Small intestine (tissue), 16 donors: ENCODE measurements around the gene LMF1. TPM values are rescaled to one million over a fixed set of nuclear protein-coding genes. Genes with fewer than 3 reads are reported as not detected.

ENCODE experiments used
- DNase-seq, 2 donors: peaks; one replicate each; pipeline versions ENCODE4 v3.0.0 to v3.0.0-alpha.2; 2013
- FAIRE-seq: peaks from 2 replicates; lab custom pipeline; 2012; peaks lifted over from hg19 to GRCh38; lab: Jason Lieb, UNC
- H3K27ac ChIP-seq, 3 donors: one replicate each; pipeline ENCODE4 v1.5.1; 2013; ENCODE audit warnings: low read length in 2 of 3, mild to moderate bottlenecking in 2 of 3, control low read depth in 1 of 3, inconsistent platforms in 1 of 3, low read depth in 1 of 3, moderate library complexity in 1 of 3
- H3K27me3 ChIP-seq, 3 donors: one replicate each; pipeline ENCODE4 v1.6.1; 2013; ENCODE audit warnings: low read length in 3 of 3, inconsistent platforms in 1 of 3; ENCODE audit not compliant: control insufficient read depth in 3 of 3, insufficient read depth in 3 of 3
- H3K36me3 ChIP-seq, 3 donors: one replicate each; pipeline ENCODE4 v1.6.1; 2013; ENCODE audit warnings: low read length in 3 of 3, inconsistent platforms in 1 of 3, low read depth in 1 of 3, mild to moderate bottlenecking in 1 of 3, moderate library complexity in 1 of 3; ENCODE audit not compliant: control insufficient read depth in 3 of 3, insufficient read depth in 2 of 3
- H3K4me1 ChIP-seq, 3 donors: one replicate each; pipeline ENCODE4 v1.6.1; 2013; ENCODE audit warnings: low read length in 2 of 3, inconsistent platforms in 1 of 3, low read depth in 1 of 3, mild to moderate bottlenecking in 1 of 3, moderate library complexity in 1 of 3; ENCODE audit not compliant: control insufficient read depth in 3 of 3, insufficient read depth in 2 of 3
- H3K4me3 ChIP-seq, 3 donors: one replicate each; pipeline ENCODE4 v1.5.1; 2013; ENCODE audit warnings: low read length in 3 of 3, control low read depth in 1 of 3, inconsistent platforms in 1 of 3, low read depth in 1 of 3, mild to moderate bottlenecking in 1 of 3, moderate library complexity in 1 of 3
- H3K9me3 ChIP-seq, 2 donors: one replicate each; pipeline ENCODE4 v1.6.1; 2013; ENCODE audit warnings: low read depth in 1 of 2, low read length in 1 of 2; ENCODE audit not compliant: control insufficient read depth in 2 of 2, insufficient read depth in 1 of 2
- WGBS, 3 donors: extraction: QIAGEN DNeasy Blood & Tissue Kit; methylation state at CpG; one replicate each; pipeline ENCODE4 v1.1.7; 2013; 5-methylcytosine and 5-hydroxymethylcytosine counted together
- long read RNA-seq, 10 donors: transcript quantifications; one replicate each; lab custom pipeline, GENCODE V29; 2026
- polyA plus RNA-seq, 4 donors: library from polyadenylated mRNA; stranded (reverse) in 3 of 4; unstranded in 1 of 4; fragments of 200-250 nt in 3 of 4; fragments of 120-200 nt in 1 of 4; gene quantifications; one replicate each; pipeline versions ENCODE4 v1.2.1 to v1.2.3, GENCODE V29; 2013
- donor health status: healthy with polysubstance abuse.
- donor health status: control.
- donor health status: control.
- donor health status: Bipolar disorder and iron deficiency.
- donor health status: healthy.

LMF1 gene
- 10 to 100 TPM in 1 of 4 donors, 1 to 10 TPM in 3; 8.2 to 18.0 (median 9.2) TPM for polyA plus RNA-seq
- long read RNA-seq, donor 1, result 0 reads
- long read RNA-seq, donor 2, partial matches to known transcripts, result 0 of 1 reads
- long read RNA-seq, donor 2, other reads (novel, unspliced or antisense), result 0 of 1 reads
- long read RNA-seq, donor 3, partial matches to known transcripts, result 0 of 2 reads
- long read RNA-seq, donor 3, other reads (novel, unspliced or antisense), result 0 of 2 reads
- long read RNA-seq, donor 4, result 0 reads
- long read RNA-seq, donor 5, result 0 reads
- long read RNA-seq, donor 6, result 0 reads
- long read RNA-seq, donor 7, partial matches to known transcripts, result 0 of 7 reads
- long read RNA-seq, donor 7, other reads (novel, unspliced or antisense), result 0 of 7 reads
- long read RNA-seq, donor 8, result 0 reads
- long read RNA-seq, donor 9, partial matches to known transcripts, result 0 of 1 reads
- long read RNA-seq, donor 9, other reads (novel, unspliced or antisense), result 0 of 1 reads
- long read RNA-seq, donor 10, partial matches to known transcripts, result 0 of 5 reads
- long read RNA-seq, donor 10, other reads (novel, unspliced or antisense), result 0 of 5 reads

- Histone ChIP-seq H3K27ac (peak within 1 kb of the TSS; percentile 65 to 84 (median 77)), H3K4me3 (peak within 1 kb of the TSS; percentile 63 to 91 (median 74)), H3K27me3 (peaks cover 0 to 5% (median 0%) of the 10 kb centered on the region in 3 donors), H3K36me3 (peaks cover 0 to 24% (median 0%) of the 10 kb centered on the region in 3 donors), H3K4me1 (peaks cover 0 to 7% (median 3%) of the 10 kb centered on the region in 3 donors), H3K9me3 (peaks cover 0 to 11% of the 10 kb centered on the region in 2 donors)
- DNase-seq, result peak; percentile 94 to 97
- no peak for FAIRE-seq
- 3 to 8% (median 4%) methylated on average over 22 to 71 of the region's 71 CpGs for WGBS, 3 donors
These were observed at the start of gene LMF1 for GRCh38 chr16:970766-971581. Gene LMF1 (minus strand): TSS chr16:970984. CDS start chr16:970980, 4 bp downstream.

DNA sequence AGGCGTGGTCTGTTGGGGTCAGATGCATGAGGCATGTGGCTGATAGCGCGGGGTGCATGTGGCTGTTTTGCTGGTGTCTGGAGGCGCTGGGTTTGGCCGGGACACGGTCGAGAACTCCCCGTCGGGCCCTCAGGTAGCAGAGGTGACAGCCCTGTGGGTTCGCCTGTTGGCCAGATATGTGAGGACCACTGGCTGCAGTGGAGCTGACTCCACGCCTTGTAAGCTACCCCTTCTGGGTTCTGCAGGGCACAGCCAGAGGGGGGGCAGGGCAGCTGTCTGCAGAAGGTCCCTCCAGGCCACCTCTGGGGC lies 49.3 kb upstream of the LMF1 start:
- 45 to 69% (median 59%) methylated on average over 10 to 11 of the region's 11 CpGs for WGBS, 3 donors
- no peak overlapping the region for H3K27ac ChIP-seq

GRCh38 chr16:1019231-1020090 lies 48.7 kb upstream of the LMF1 start:
- Histone ChIP-seq H3K4me1 (no peaks in the 10 kb centered on the region), H3K36me3 (no peaks in the 10 kb centered on the region), H3K27me3 (peaks cover 0 to 19% (median 3%) of the 10 kb centered on the region in 3 donors), H3K27ac (peak overlapping the region in 1 of 3 donors; percentile 38), H3K4me3 (no peak overlapping the region), H3K9me3 (no peaks in the 10 kb centered on the region)
- no peak for DNase-seq
- no peak for FAIRE-seq
- 44 to 62% (median 55%) methylated on average over 61 to 66 of the region's 66 CpGs for WGBS, 3 donors

More for the DNA sequence above, 49.3 kb upstream of the LMF1 start:
- peaks cover 0 to 19% (median 3%) of the 10 kb centered on the region in 3 donors for H3K27me3 ChIP-seq
- no peak for FAIRE-seq
- H3K36me3 ChIP-seq, result no peaks in the 10 kb centered on the region
- H3K9me3 ChIP-seq, result no peaks in the 10 kb centered on the region
- no peak for DNase-seq
- no peaks in the 10 kb centered on the region for H3K4me1 ChIP-seq
- no peak overlapping the region for H3K4me3 ChIP-seq

GRCh38 chr16:1018447-1019198 lies 47.8 kb upstream of the LMF1 start:
- no peak for FAIRE-seq
- H3K36me3 ChIP-seq, result no peaks in the 10 kb centered on the region
- no peak overlapping the region for H3K4me3 ChIP-seq
- H3K4me1 ChIP-seq, result no peaks in the 10 kb centered on the region
- H3K9me3 ChIP-seq, result no peaks in the 10 kb centered on the region
- H3K27me3 ChIP-seq, result peaks cover 0 to 19% (median 3%) of the 10 kb centered on the region in 3 donors
- WGBS, 3 donors, result 74 to 78% (median 77%) methylated on average over 15 of the region's 15 CpGs
- no peak for DNase-seq
- peak overlapping the region in 1 of 3 donors; percentile 38 for H3K27ac ChIP-seq

DNA sequence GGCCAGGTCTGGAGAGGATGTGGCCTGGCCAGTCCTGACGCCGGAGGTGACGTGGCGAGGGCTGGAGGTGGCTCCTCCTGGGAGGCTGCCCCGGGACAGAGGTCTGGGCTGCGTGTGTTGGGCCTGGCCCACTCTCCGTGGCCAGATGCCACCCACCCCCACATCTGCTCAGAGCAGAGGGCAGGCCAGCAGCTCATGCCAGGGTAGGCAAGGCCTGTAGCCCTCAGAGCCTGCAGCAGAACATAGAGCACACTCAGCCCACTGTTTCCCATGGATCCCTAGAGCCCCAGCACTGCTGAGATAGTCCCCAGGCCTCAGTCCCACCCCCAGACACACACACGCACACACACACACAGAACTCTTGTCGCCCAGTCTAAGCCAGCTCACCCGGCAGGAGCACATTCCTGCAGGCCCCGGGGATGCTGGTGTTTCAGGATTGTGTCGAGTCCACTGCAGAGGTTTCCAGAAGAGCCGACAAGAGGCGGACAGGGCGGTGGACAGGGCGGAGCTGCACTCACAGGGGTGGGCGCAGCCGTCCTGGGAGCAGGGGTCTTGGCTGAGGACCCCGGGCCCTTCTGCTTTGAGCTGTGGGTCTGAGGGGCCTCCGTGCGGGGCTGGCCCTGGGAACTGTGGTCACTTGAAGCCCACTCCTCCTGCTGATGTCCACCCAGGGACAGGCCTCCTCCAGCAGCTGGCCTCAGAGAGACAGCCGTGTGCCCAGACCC lies 44.1 kb upstream of the LMF1 start:
- Histone ChIP-seq H3K36me3 (no peaks in the 10 kb centered on the region), H3K27ac (no peak overlapping the region), H3K4me3 (no peak overlapping the region), H3K9me3 (no peaks in the 10 kb centered on the region), H3K4me1 (no peaks in the 10 kb centered on the region), H3K27me3 (peaks cover 0 to 8% (median 2%) of the 10 kb centered on the region in 3 donors)
- FAIRE-seq (no peak), DNase-seq (no peak)
- WGBS, 3 donors, result 80 to 86% (median 85%) methylated on average over 18 to 22 of the region's 22 CpGs

DNA sequence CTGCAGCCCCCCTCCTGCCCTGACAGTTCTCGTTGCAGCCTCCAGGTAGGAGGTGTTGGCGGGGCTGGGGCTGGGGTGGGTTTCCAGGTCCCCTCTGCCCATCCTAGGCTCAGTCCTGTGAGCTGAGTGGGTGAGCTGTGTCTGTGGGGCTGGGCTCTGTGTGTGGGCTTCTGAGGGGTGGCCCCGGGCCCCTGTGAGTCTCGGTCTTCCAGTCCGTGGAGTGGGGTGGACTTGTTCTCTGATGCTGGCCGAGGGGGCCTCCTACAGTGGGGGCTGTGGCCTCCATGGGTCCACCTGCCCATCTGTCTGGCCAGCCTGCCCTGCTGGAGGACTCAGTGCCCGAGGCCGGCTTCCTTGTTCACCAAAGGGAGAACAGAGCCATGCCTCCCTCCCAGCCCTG lies 43.4 kb upstream of the LMF1 start:
- WGBS, 3 donors, result 81 to 85% (median 81%) methylated on average over 8 of the region's 8 CpGs
- Histone ChIP-seq H3K4me3 (no peak overlapping the region), H3K9me3 (no peaks in the 10 kb centered on the region), H3K27ac (no peak overlapping the region), H3K27me3 (peaks cover 0 to 4% (median 3%) of the 10 kb centered on the region in 3 donors), H3K36me3 (no peaks in the 10 kb centered on the region), H3K4me1 (no peaks in the 10 kb centered on the region)
- FAIRE-seq (no peak), DNase-seq (no peak)

- Histone ChIP-seq H3K27ac (no peak overlapping the region), H3K4me3 (no peak overlapping the region), H3K27me3 (peaks cover 0 to 4% (median 0%) of the 10 kb centered on the region in 3 donors), H3K9me3 (no peaks in the 10 kb centered on the region), H3K4me1 (no peaks in the 10 kb centered on the region), H3K36me3 (no peaks in the 10 kb centered on the region)
- DNase-seq (no peak), FAIRE-seq (no peak)
- WGBS, 3 donors, result 54 to 73% (median 55%) methylated on average over 7 to 8 of the region's 8 CpGs
These were observed 42.8 kb upstream of the LMF1 start for GRCh38 chr16:1013593-1013900.
